HepG2 (cell line): ENCODE results near the gene UGP2. TPM values are rescaled to one million over a fixed set of nuclear protein-coding genes. Genes with fewer than 3 reads are reported as not detected.

Experiments used
- ATAD3A ChIP-seq: sonication (generic); formaldehyde crosslinking; IDR thresholded peaks from 2 replicates; pipeline ENCODE4 v1.4.0; 2020; ENCODE audit warnings: missing genetic modification reagents
- CHD4 ChIP-seq: fragments of 200-600 bp; sonication (generic); IDR thresholded peaks from 2 replicates; pipeline ENCODE4 v1.7.0; 2017; ENCODE audit warnings: mild to moderate bottlenecking, low read length, borderline replicate concordance
- IKZF4 ChIP-seq: sonication (generic); formaldehyde crosslinking; IDR thresholded peaks from 2 replicates; pipeline ENCODE4 v1.5.1; 2020; ENCODE audit warnings: borderline replicate concordance, mild to moderate bottlenecking, low read depth, missing genetic modification reagents; ENCODE audit errors: not compliant biosample characterization
- MBNL3 ChIP-seq: fragments of 250-450 bp; sonication (Bioruptor Pico); conservative IDR thresholded peaks from 2 replicates; pipeline ENCODE4 v1.8.0; 2022; ENCODE audit warnings: mild to moderate bottlenecking, inconsistent platforms
- SMAD3 ChIP-seq: sonication (generic); formaldehyde crosslinking; IDR thresholded peaks from 2 replicates; pipeline ENCODE4 v1.4.0; 2020; ENCODE audit warnings: missing genetic modification reagents
- TOE1 ChIP-seq: sonication (generic); formaldehyde crosslinking; IDR thresholded peaks from 2 replicates; pipeline ENCODE4 v1.4.0; 2020; ENCODE audit warnings: mild to moderate bottlenecking, missing genetic modification reagents
- ZBTB20 ChIP-seq: sonication (generic); formaldehyde crosslinking; IDR thresholded peaks from 2 replicates; pipeline ENCODE4 v1.8.1; 2023; ENCODE audit warnings: missing genetic modification reagents, low read depth, mild to moderate bottlenecking, borderline replicate concordance
- ZNF431 ChIP-seq: sonication (generic); formaldehyde crosslinking; IDR thresholded peaks from 2 replicates; pipeline ENCODE4 v1.9.0; 2022; ENCODE audit warnings: missing genetic modification reagents, low read depth, mild to moderate bottlenecking, borderline replicate concordance
- ZNF563 ChIP-seq: sonication (generic); formaldehyde crosslinking; IDR thresholded peaks from 2 replicates; pipeline ENCODE4 v1.8.0; 2022; ENCODE audit warnings: mild to moderate bottlenecking, moderate library complexity, missing genetic modification reagents
- ZNF672 ChIP-seq: sonication (generic); formaldehyde crosslinking; IDR thresholded peaks from 2 replicates; pipeline ENCODE4 v1.8.1; 2022; ENCODE audit warnings: missing genetic modification reagents
- ZNF782 ChIP-seq: sonication (generic); formaldehyde crosslinking; IDR thresholded peaks from 2 replicates; pipeline ENCODE4 v1.4.0; 2020; ENCODE audit warnings: missing genetic modification reagents, mild to moderate bottlenecking, borderline replicate concordance
- polyA plus RNA-seq, 8 experiments: library from polyadenylated mRNA; depleted of rRNA in 3 of 8; stranded (reverse) in 7 of 8; unstranded in 1 of 8; fragments of >200 nt; fragmentation: Illumina TruSeq in 4 of 8; extraction: Trizol in 4 of 8; gene quantifications; 2 replicates each; pipeline versions ENCODE4 v1.2.1 to v1.2.3, GENCODE V29; 2011 to 2016; ENCODE audit warnings: low read depth in 4 of 8, missing spikeins in 1 of 8, mixed read lengths in 1 of 8; ENCODE audit not compliant: insufficient read depth in 1 of 8
- total RNA-seq, 5 experiments: library from RNA; depleted of rRNA; stranded (reverse); fragments of >200 nt; fragmentation: Illumina TruSeq; extraction: Trizol; gene quantifications; 2 replicates each; pipeline ENCODE4 v1.2.3, GENCODE V29; 2016; ENCODE audit warnings: low read depth in 1 of 5
- TF ChIP-seq, protein P1 (sequence below): sonication (generic); formaldehyde crosslinking; IDR thresholded peaks from 2 replicates; pipeline ENCODE4 v1.5.0; 2020; ENCODE audit warnings: missing genetic modification reagents
- TF ChIP-seq, protein P2 (sequence below): fragments of 450-650 bp; IDR thresholded peaks from 2 replicates; pipeline ENCODE4 v1.6.1; 2017
- TF ChIP-seq, protein P3 (sequence below), 2 experiments: sonication (generic) in 1 of 2; formaldehyde crosslinking in 1 of 2; IDR thresholded peaks; 2 replicates each; pipeline versions ENCODE4 v1.4.0 to v1.6.1; 2016 to 2020; ENCODE audit warnings: borderline replicate concordance in 1 of 2, low read depth in 1 of 2, mild to moderate bottlenecking in 1 of 2, missing genetic modification reagents in 1 of 2
- TF ChIP-seq, protein P4 (sequence below): sonication (generic); formaldehyde crosslinking; IDR thresholded peaks from 2 replicates; pipeline ENCODE4 v1.5.1; 2020; ENCODE audit warnings: mild to moderate bottlenecking, missing genetic modification reagents, borderline replicate concordance

UGP2 gene
- total and polyA plus RNA-seq, 2 of the 13 experiments (the other 11 are each of a cell fraction or from before 2014, with no cell fraction given): 96.0 to 134 TPM

DNA sequence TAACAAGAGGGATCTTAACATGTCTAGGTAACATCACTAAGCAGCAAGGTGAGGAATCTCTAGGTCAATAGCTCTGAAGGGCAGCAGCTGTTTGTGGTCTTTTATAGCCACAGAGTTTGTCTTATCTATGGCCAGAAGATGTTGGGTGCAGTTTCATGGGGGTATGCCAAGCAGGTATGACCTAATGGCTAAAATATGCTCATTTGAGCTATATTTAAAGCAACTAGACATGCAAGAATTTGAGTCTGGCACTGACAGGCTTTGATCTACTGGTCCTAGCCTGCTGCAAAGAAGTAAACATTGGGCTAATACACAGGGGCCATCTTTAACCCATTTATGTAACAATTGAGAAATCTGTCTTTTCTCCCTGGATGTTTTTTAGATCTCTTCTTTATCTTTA lies 13.9 kb upstream of the UGP2 start (continued):
- TF ChIP-seq, protein P1, sequence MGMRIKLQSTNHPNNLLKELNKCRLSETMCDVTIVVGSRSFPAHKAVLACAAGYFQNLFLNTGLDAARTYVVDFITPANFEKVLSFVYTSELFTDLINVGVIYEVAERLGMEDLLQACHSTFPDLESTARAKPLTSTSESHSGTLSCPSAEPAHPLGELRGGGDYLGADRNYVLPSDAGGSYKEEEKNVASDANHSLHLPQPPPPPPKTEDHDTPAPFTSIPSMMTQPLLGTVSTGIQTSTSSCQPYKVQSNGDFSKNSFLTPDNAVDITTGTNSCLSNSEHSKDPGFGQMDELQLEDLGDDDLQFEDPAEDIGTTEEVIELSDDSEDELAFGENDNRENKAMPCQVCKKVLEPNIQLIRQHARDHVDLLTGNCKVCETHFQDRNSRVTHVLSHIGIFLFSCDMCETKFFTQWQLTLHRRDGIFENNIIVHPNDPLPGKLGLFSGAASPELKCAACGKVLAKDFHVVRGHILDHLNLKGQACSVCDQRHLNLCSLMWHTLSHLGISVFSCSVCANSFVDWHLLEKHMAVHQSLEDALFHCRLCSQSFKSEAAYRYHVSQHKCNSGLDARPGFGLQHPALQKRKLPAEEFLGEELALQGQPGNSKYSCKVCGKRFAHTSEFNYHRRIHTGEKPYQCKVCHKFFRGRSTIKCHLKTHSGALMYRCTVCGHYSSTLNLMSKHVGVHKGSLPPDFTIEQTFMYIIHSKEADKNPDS: no peak
- TF ChIP-seq CHD4 (no peak), ZNF672 (CRISPR knock-in tag) (no peak), MBNL3 (CRISPR knock-in tag) (no peak), ZBTB20 (no peak), SMAD3 (CRISPR knock-in tag) (0 out of 2 replicates have a peak, but pooled peaks have one; percentile 72), ATAD3A (CRISPR knock-in tag) (no peak), IKZF4 (no peak), ZNF563 (no peak), ZNF782 (CRISPR knock-in tag) (no peak), TOE1 (no peak), ZNF431 (no peak)
- TF ChIP-seq, protein P2, sequence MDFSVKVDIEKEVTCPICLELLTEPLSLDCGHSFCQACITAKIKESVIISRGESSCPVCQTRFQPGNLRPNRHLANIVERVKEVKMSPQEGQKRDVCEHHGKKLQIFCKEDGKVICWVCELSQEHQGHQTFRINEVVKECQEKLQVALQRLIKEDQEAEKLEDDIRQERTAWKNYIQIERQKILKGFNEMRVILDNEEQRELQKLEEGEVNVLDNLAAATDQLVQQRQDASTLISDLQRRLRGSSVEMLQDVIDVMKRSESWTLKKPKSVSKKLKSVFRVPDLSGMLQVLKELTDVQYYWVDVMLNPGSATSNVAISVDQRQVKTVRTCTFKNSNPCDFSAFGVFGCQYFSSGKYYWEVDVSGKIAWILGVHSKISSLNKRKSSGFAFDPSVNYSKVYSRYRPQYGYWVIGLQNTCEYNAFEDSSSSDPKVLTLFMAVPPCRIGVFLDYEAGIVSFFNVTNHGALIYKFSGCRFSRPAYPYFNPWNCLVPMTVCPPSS: no peak
- TF ChIP-seq, protein P3, sequence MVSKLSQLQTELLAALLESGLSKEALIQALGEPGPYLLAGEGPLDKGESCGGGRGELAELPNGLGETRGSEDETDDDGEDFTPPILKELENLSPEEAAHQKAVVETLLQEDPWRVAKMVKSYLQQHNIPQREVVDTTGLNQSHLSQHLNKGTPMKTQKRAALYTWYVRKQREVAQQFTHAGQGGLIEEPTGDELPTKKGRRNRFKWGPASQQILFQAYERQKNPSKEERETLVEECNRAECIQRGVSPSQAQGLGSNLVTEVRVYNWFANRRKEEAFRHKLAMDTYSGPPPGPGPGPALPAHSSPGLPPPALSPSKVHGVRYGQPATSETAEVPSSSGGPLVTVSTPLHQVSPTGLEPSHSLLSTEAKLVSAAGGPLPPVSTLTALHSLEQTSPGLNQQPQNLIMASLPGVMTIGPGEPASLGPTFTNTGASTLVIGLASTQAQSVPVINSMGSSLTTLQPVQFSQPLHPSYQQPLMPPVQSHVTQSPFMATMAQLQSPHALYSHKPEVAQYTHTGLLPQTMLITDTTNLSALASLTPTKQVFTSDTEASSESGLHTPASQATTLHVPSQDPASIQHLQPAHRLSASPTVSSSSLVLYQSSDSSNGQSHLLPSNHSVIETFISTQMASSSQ (IDR thresholded peaks at IDR 0.05; ENCODE audit: low read depth): no peak
- TF ChIP-seq, protein P3 (CRISPR knock-in tag; IDR thresholded peaks at IDR 0.05; ENCODE audit: borderline replicate concordance): peak; percentile 12; the same call in 1 of the 2 replicates
- TF ChIP-seq, protein P4, sequence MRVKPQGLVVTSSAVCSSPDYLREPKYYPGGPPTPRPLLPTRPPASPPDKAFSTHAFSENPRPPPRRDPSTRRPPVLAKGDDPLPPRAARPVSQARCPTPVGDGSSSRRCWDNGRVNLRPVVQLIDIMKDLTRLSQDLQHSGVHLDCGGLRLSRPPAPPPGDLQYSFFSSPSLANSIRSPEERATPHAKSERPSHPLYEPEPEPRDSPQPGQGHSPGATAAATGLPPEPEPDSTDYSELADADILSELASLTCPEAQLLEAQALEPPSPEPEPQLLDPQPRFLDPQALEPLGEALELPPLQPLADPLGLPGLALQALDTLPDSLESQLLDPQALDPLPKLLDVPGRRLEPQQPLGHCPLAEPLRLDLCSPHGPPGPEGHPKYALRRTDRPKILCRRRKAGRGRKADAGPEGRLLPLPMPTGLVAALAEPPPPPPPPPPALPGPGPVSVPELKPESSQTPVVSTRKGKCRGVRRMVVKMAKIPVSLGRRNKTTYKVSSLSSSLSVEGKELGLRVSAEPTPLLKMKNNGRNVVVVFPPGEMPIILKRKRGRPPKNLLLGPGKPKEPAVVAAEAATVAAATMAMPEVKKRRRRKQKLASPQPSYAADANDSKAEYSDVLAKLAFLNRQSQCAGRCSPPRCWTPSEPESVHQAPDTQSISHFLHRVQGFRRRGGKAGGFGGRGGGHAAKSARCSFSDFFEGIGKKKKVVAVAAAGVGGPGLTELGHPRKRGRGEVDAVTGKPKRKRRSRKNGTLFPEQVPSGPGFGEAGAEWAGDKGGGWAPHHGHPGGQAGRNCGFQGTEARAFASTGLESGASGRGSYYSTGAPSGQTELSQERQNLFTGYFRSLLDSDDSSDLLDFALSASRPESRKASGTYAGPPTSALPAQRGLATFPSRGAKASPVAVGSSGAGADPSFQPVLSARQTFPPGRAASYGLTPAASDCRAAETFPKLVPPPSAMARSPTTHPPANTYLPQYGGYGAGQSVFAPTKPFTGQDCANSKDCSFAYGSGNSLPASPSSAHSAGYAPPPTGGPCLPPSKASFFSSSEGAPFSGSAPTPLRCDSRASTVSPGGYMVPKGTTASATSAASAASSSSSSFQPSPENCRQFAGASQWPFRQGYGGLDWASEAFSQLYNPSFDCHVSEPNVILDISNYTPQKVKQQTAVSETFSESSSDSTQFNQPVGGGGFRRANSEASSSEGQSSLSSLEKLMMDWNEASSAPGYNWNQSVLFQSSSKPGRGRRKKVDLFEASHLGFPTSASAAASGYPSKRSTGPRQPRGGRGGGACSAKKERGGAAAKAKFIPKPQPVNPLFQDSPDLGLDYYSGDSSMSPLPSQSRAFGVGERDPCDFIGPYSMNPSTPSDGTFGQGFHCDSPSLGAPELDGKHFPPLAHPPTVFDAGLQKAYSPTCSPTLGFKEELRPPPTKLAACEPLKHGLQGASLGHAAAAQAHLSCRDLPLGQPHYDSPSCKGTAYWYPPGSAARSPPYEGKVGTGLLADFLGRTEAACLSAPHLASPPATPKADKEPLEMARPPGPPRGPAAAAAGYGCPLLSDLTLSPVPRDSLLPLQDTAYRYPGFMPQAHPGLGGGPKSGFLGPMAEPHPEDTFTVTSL (CRISPR knock-in tag): peak; percentile 75; the same call in 1 of the 2 replicates
